Measurements from ENCODE around the gene NPVF.

NPVF gene

GRCh38 chr7:25228386-25228785, at the start of gene NPVF:
Gene NPVF (minus strand): TSS chr7:25228486. CDS start chr7:25228439, 47 bp downstream.
- no peak for DNase-seq (ENCODE audit: low spot score)

DNA sequence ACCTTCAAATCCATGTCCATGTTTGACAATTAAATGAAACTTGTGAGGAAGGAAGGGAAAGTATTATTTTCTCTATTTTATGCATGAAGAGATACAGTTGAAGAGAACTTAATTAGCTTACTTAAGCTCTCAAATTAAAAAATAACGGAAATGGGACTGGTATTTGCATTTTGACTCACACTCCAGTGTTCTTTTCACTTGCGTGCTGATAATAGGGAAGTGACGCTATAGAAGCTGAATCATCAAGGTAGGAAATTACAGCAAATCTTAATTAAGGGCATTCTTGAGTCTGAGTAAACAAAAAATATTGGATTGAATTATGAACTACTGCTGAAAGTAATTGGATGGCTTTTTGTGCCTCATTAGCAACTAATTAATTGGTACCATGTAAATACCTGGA, 44.0 kb upstream of the NPVF start:
- DNase-seq (ENCODE audit: low spot score) = no peak

DNA sequence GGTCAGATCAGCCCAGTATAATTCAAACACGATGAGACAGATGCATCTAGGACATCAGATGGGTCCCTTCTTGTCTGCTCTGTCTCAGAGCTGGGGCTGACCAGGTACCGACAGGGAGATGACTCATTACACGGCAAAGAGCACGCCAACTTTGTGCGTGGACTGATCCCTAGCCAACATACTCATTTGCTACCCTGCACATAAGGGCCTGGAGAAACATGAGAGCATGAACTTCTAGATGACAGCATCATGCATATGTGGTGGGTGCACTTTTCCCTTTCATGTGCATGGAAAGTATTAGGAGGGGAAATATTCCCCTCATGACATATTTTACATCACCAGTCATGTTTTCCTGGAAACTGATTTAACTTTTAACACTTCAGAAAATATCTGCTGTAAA, 35.1 kb upstream of the NPVF start:
- DNase-seq (ENCODE audit: low spot score) = no peak

DNA sequence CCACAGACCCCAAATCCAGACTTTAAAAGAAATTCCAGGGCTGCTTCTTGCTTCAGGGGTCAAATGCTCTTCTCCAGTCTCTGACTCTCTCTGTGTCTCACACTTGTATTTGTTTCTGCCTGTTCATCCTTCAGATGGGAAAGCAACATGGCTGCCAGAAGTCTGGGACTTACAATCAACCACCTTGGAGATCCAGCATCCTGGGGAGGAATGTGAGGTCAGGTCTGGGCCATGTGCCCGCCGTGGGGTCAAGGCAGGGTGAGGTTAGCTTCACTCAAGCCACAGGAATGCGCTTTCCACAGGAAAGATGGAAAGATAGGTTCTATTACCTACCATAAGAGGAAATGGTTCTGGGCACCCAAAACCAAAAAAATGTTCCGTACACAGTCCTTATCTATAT, 34.3 kb upstream of the NPVF start:
- peak; percentile 66 for DNase-seq (ENCODE audit: low spot score)

GRCh38 chr7:25261545-25262140, 33.4 kb upstream of the NPVF start:
- no peak for DNase-seq (ENCODE audit: low spot score)

DNA sequence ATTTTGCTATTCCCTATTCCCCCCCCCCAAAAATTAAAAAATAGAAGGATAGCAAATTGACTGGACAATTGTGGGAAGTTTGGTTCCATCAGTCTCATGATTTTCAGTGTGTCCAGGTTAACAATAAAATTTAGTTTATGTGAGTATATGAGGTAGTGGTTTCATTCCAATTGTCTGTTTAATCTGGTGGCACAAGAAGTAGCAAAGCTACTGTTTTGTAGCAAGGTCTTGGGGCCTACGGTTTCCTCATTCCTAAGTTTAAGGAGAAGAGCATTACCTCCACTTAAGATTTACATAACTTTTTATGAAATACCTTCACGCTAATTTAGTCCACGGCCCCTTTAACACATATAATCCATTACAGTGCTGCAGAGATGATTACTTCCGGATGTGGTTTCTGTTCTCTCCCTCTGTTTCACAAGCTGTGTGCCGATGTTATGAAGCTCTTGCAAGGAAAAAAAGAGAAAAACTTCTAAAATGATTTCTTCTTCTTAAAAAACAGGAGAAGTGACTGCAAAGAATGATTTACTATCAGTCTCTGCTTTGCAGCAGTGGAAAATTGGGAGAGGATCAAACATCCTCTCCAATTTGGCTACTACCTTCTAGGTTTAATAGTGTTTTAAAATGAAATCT, 32.7 kb upstream of the NPVF start:
- no peak for DNase-seq (ENCODE audit: low spot score)

DNA sequence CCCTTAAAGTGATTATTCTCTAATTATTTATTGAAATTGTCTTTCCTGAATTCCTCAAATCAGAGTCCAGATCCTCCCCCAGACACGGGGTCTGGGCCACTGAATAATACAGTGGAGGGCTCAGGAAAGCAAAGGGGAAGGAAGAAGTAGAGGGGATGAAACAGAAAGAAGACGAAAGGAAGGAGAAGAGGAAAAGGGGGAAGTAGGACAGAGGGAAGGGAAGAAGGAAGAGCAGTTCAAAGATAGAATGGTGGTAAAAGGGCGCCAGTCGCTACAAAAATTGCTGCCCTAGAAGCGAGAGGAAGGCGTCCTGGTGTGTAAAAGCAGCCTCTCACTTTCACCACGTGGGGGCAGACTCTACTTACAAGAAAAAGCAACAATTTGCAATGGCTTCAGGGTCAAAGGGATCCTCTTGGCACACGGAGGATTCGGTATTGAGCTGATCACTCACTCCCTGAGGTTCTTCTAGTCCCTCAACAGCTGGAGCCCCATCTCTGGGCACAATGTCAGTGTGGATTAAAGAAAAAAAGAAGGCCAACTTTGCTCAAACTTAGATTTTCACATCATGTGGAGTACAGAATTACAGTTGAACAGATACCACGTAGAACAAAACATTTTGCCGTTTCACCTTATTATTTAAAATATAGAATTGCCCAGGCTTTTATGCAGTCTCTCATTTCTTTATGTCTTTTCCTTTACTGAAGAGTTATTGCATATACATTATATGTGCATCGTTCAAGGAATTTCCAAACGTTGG, 31.4 kb upstream of the NPVF start:
- DNase-seq (ENCODE audit: low spot score) = peak; percentile 89

- no peak for DNase-seq (ENCODE audit: low spot score)
These were observed 28.1 kb upstream of the NPVF start for GRCh38 chr7:25256333-25256819.

DNA sequence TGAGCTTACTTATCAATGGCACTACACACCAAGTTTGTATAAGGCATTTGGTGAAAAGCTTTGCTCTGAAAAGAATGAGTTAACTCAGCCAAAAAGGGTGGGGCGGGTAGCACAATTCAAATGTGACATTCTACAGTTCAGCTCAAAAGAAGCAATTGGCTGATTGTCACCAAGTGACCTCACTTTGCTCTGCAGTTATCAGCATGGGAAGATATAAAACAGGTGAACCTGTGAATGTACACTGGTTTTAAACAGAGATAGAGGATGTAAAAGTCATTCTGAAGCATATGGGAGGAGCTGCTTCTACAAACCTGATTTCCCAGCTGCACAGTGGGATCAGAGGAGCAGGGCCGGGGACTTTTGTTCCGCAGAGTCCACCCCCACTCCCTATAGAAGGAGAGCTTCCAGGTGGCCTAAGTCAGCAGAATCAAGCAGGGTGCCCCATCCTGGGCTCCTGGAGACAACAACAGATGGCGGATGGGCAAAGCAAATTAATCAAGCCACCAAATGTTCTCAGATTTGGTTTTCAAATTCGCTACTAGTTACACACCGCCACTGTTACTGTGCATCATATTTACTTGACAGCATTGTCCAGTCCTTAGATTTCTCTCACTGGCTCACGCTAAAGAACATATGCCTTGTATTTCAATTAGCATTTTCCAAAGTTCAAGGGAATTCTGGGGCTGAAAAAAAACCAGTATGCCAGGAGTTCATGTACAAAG, 27.5 kb upstream of the NPVF start:
- no peak for DNase-seq (ENCODE audit: low spot score)

DNA sequence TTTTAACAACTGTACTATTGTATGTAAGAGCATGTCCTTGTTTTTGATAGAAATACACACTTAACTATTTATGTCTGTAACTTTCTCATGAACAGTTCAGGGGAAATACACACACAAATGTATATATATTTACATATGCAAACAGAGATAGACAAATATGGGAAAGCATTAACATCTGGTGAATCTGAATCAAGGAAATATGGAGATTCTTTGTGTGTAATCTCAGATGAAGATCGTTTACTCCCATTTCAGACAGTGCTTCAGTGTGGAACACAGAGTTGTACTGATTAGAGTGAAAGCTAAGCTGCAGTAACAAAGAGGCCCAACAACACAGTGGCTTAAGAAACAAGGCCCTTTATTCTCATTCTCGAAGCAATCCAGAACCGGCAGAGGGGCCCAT, 26.3 kb upstream of the NPVF start:
- DNase-seq (ENCODE audit: low spot score) = no peak

DNA sequence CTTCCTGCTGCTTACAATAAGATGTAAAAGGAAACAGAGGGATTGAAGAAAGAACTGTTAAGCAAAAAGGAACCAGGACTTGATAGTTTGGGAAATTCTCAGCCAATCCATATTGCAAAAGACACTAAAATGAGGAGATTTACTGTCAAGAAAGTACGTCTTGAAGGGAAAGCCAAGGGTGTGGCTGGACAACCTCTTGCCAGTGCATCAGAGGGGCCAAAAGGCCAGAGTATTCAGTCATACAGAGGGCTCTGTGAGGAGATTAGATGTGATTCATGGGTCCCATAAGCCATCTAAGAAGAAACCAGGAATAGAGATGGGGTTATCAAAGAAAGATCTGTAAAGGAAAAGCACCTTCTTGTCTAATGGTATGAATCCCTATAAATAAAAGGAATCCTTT, 25.4 kb upstream of the NPVF start:
- DNase-seq (ENCODE audit: low spot score) = no peak

DNA sequence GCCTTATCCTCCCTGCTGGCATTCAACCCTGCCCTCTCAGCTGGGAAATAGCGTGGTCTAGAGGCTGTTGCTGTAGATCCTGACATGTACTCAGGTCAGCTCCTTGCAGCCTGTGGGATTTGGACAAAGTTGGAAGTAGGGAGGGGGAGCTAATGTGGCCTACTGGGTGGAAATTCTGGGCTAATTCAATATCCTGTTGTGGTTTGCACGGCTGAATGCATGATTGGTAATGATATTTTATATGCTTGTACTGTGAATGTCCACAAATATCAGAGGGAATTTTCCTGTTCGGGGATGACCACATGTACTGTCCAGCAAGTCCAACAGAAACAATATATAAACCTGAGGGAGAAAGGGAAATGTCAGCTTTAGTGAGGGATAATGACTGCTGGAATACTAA, 22.1 kb upstream of the NPVF start:
- DNase-seq (ENCODE audit: low spot score) = no peak

- no peak for DNase-seq (ENCODE audit: low spot score)
These were observed 21.5 kb upstream of the NPVF start for GRCh38 chr7:25249772-25250171.

DNA sequence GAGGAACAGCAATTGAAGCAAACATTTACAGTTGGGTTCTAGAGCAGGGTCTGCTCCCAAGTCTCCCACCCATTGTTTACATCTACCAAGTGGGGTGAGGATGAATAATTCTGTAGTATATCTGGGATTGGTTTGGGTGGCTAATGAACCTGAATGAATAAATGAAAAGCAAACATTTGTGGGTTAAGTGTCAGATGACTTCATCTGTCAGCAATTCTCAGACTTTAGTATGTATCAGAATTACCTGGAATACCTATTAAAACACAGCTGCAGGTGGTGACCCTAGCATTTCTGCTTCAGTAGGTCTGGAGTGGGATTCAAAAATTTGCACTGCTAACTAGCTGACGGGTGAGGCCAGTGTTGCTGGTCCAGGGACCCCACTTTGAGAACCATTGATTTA, 18.0 kb upstream of the NPVF start:
- no peak for DNase-seq (ENCODE audit: low spot score)

DNA sequence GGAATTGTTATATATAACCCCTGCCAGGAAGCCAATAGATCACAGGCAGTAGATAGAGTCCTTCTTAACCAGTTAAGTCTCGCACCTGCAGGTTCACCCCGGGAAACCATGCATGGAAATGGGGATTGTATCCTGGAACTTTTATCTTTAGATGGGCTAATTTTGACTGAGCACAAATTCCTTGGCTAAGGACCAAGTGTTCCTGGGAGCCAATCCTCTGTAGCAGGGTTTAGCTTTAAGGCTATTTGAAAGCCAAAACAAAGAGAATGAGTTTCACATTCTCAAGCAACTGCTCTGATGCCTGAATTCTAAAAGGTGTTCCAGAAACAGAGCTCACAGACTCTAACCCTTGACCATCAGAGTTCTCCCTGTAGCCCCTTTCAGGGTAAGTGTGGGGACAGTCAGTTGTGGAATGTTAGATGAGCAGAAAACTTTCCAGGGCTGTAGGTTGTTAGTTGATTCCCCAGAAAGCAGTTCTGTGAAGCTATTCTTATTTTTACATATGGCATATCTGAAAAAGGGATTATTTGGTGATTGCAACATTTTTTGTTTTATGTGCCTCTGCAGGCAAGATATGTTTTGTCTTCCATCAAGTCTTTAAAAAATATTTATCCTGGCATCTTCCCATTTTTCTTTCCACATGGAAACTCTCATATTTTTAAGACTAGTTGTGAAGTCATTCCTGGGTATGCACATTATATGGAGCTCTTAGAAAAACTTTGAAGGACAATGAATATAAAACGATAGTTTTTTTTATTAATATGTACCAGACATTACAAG, 16.2 kb upstream of the NPVF start:
- no peak for DNase-seq (ENCODE audit: low spot score)

- no peak for DNase-seq (ENCODE audit: low spot score)
These were observed 14.4 kb upstream of the NPVF start for GRCh38 chr7:25242678-25243077.

DNA sequence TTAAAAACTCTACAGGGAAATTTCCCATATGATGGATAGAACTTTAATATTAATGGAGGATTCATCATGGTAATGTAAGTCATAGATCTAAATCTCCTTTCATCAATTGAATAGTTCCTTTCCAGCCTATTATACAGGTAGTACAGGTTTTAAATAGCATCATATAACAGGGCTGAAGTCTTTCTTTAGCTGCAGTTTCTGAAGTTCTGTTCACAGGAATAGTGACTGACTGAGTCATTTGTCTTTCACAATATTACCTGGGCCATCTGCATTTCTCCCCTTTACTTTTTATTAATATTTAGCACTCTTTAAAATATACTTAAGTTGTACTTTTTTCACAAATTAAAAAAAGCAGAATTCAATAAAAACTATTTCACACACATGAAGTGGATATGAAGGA, 12.6 kb upstream of the NPVF start:
- DNase-seq (ENCODE audit: low spot score) = no peak

DNA sequence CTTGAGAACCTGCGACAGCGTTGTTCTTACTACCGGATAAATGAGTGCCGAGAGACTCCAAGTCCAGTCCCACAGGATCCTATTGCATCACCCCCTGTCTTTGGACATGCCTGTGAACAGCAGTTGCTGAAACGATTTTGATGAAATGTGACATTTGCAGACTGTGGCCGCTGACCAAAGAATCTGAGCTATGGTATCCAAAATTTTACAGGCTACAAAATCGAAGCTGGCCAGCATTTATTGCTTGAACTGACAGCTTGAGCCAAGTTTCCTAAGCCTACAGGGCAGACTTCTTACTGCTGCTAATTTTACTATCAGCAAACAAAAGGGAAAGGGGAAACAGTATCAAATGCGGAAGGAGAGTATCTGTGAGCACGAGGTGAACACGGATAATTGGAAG, 12.1 kb upstream of the NPVF start:
- no peak for DNase-seq (ENCODE audit: low spot score)

- DNase-seq (ENCODE audit: low spot score) = no peak
These were observed 11.6 kb upstream of the NPVF start for GRCh38 chr7:25239888-25240287.

GRCh38 chr7:25238066-25238725, 9.9 kb upstream of the NPVF start:
- DNase-seq (ENCODE audit: low spot score) = no peak

GRCh38 chr7:25235471-25235870, 7.2 kb upstream of the NPVF start:
- DNase-seq (ENCODE audit: low spot score) = peak; percentile 68
